Vagina (tissue), 2 donors: ENCODE data around the gene NRDE2. TPM values are rescaled to one million over a fixed set of nuclear protein-coding genes. Genes with fewer than 3 reads are reported as not detected.
A peak's percentile ranks its signal among the peaks of the same experiment; 100 is the strongest.

Source experiments
- DNase-seq, 2 donors: peaks; one replicate each; pipeline ENCODE4 v3.0.0-alpha.2; 2017; ENCODE audit errors: extremely low spot score in 2 of 2
- H3K27ac ChIP-seq: fragments of 200-600 bp; sonication (generic); one replicate; pipeline ENCODE4 v1.5.1; 2019
- H3K27me3 ChIP-seq: fragments of 200-600 bp; sonication (generic); one replicate; pipeline ENCODE4 v1.5.1; 2019
- H3K36me3 ChIP-seq, 2 donors: fragments of 200-600 bp; sonication (generic); one replicate each; pipeline ENCODE4 v1.5.1; 2017 to 2019
- H3K4me1 ChIP-seq: fragments of 200-600 bp; sonication (generic); one replicate; pipeline ENCODE4 v1.5.1; 2019
- H3K4me3 ChIP-seq, 2 donors: fragments of 200-600 bp; sonication (generic); 1 replicate in 1 of 2; 2 replicates in 1 of 2; pipeline ENCODE4 v1.5.1; 2016 to 2019
- H3K9me3 ChIP-seq: fragments of 200-600 bp; sonication (generic); one replicate; pipeline ENCODE4 v1.5.1; 2019
- CTCF ChIP-seq, 3 experiments: fragments of 450-650 bp in 2 of 3; fragments of 200-600 bp in 1 of 3; sonication (generic) in 1 of 3; IDR thresholded peaks; one replicate each; pipeline ENCODE4 v1.5.1; 2017 to 2019; ENCODE audit warnings: antibody characterized with exemption in 3 of 3, mild to moderate bottlenecking in 2 of 3, moderate library complexity in 2 of 3
- POLR2A ChIP-seq, 2 donors: fragments of 450-650 bp; IDR thresholded peaks; one replicate each; pipeline ENCODE4 v1.6.1; 2017; ENCODE audit warnings: antibody characterized with exemption in 2 of 2, mild to moderate bottlenecking in 2 of 2, moderate library complexity in 2 of 2
- POLR2AphosphoS5 ChIP-seq, 2 donors: sonication (generic); formaldehyde crosslinking; IDR thresholded peaks; one replicate each; pipeline ENCODE4 v1.9.0; 2017; ENCODE audit warnings: antibody characterized with exemption in 2 of 2, mild to moderate bottlenecking in 2 of 2, low read depth in 1 of 2; ENCODE audit not compliant: insufficient read depth in 1 of 2
- intact Hi-C: fragments of 100-400 bp; cut with DNase I; formaldehyde crosslinking; loops from one replicate; pipeline ENCODE4 v1.15.1; 2023
- total RNA-seq: library from RNA; depleted of rRNA; stranded (reverse); fragments of >200 nt; gene quantifications from one replicate; pipeline ENCODE4 v1.2.3, GENCODE V29; 2016

Gene NRDE2
- total RNA-seq, 1 donor from 2014 or later, result 7.9 TPM

GRCh38 chr14:90336401-90336800 lies 4.7 kb upstream of the NRDE2 start:
- no peak overlapping the region for H3K4me3 ChIP-seq
- no peaks in the 10 kb centered on the region for H3K36me3 ChIP-seq
- TF ChIP-seq POLR2A (IDR thresholded peaks at IDR 0.05), result no peak
- TF ChIP-seq POLR2AphosphoS5 (IDR thresholded peaks at IDR 0.05; ENCODE audit: insufficient read depth in 1 of 2, low read depth in 1 of 2), result no peak
- TF ChIP-seq CTCF (IDR thresholded peaks at IDR 0.05), result no peak
- H3K27me3 ChIP-seq, result no peaks in the 10 kb centered on the region
- H3K27ac ChIP-seq, result no peak overlapping the region
- no peak for DNase-seq
- no peaks in the 10 kb centered on the region for H3K9me3 ChIP-seq
- H3K4me1 ChIP-seq, result peaks cover under 1% of the 10 kb centered on the region
- intact Hi-C loops, result no loop called here

GRCh38 chr14:90332271-90332584 lies 487 bp upstream of the NRDE2 start:
- H3K27ac ChIP-seq, result peak overlapping the region; percentile 84
- no peaks in the 10 kb centered on the region for H3K36me3 ChIP-seq
- intact Hi-C loops, result no loop called here
- TF ChIP-seq POLR2A (IDR thresholded peaks at IDR 0.05) (no peak), CTCF (IDR thresholded peaks at IDR 0.05) (no peak), POLR2AphosphoS5 (IDR thresholded peaks at IDR 0.05; ENCODE audit: insufficient read depth in 1 of 2, low read depth in 1 of 2) (no peak)
- no peaks in the 10 kb centered on the region for H3K27me3 ChIP-seq
- peaks cover 13% of the 10 kb centered on the region for H3K4me1 ChIP-seq
- H3K4me3 ChIP-seq, result peak overlapping the region; percentile 61 to 80
- no peaks in the 10 kb centered on the region for H3K9me3 ChIP-seq
- no peak for DNase-seq

- H3K36me3 ChIP-seq, result no peaks in the 10 kb centered on the region
- peak overlapping the region; percentile 61 to 80 for H3K4me3 ChIP-seq
- TF ChIP-seq POLR2A (IDR thresholded peaks at IDR 0.05), result no peak
- no peak for TF ChIP-seq CTCF (IDR thresholded peaks at IDR 0.05)
- TF ChIP-seq POLR2AphosphoS5 (IDR thresholded peaks at IDR 0.05; ENCODE audit: insufficient read depth in 1 of 2, low read depth in 1 of 2), result no peak
- peaks cover 13% of the 10 kb centered on the region for H3K4me1 ChIP-seq
- H3K27ac ChIP-seq, result no peak overlapping the region
- intact Hi-C loops, result no loop called here
- H3K27me3 ChIP-seq, result no peaks in the 10 kb centered on the region
- no peak for DNase-seq
- H3K9me3 ChIP-seq, result no peaks in the 10 kb centered on the region
Observed at GRCh38 chr14:90330203-90331196, 1.2 kb downstream of the NRDE2 start.

GRCh38 chr14:90321891-90322290 lies 9.8 kb downstream of the NRDE2 start:
- Histone ChIP-seq H3K4me1 (no peaks in the 10 kb centered on the region), H3K36me3 (peaks cover 0 to 8% of the 10 kb centered on the region in 2 donors), H3K27ac (no peak overlapping the region), H3K27me3 (no peaks in the 10 kb centered on the region), H3K9me3 (no peaks in the 10 kb centered on the region), H3K4me3 (no peak overlapping the region)
- intact Hi-C loops, result no loop called here
- DNase-seq, result no peak
- TF ChIP-seq POLR2AphosphoS5 (IDR thresholded peaks at IDR 0.05; ENCODE audit: insufficient read depth in 1 of 2, low read depth in 1 of 2) (no peak), CTCF (IDR thresholded peaks at IDR 0.05) (no peak), POLR2A (IDR thresholded peaks at IDR 0.05) (no peak)
